Stimulated activated CD4-positive, alpha-beta T cell treated with anti-CD3 and anti-CD28 coated beads, Interleukin-2, amount 100 ng/mL, for 24 hours (primary cell): ENCODE data around the gene LMNTD2.

ENCODE experiments used
- DNase-seq, 2 donors: peaks; one replicate each; pipeline ENCODE4 v3.0.0-alpha.2; 2020

LMNTD2 gene

GRCh38 chr11:553083-553987 lies 7.2 kb downstream of the LMNTD2 start:
- DNase-seq, result no peak

GRCh38 chr11:551596-551995 lies 8.9 kb downstream of the LMNTD2 start:
- DNase-seq, result no peak

- no peak for DNase-seq
These were observed 9.4 kb downstream of the LMNTD2 start for GRCh38 chr11:551131-551530.

- DNase-seq, result no peak
These were observed 9.8 kb downstream of the LMNTD2 start for GRCh38 chr11:550746-551085.

DNA sequence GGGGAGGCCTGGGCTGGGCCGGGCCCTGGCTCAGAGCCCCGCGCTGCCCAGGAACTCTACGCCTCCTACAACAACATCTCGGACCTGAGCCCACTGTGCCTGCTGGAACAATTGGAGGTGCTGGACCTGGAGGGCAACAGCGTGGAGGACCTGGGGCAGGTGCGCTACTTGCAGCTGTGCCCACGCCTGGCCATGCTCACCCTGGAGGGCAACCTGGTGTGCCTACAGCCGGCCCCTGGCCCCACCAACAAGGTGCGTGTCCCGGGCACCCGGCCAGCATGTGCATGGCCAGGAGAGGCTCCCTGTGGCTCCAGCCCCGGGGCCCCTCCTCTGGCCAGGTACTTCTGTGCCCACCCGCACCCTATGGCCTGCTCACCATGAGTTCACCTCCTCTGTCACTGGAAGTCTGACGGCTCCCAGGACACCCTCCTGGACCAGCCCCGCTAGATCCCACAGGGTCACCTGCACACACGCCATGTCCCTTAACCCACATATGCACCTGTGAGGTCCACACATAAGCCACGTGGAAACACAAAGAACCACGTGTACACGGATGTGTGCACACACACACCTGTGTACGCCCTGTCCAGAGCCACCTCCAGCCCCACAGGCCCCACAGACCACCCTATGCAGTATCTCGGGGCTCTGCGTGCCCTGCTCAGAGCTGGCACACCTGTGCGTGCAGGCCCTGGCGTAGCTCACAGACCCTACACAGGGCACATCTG lies 10.4 kb downstream of the LMNTD2 start:
- no peak for DNase-seq

DNA sequence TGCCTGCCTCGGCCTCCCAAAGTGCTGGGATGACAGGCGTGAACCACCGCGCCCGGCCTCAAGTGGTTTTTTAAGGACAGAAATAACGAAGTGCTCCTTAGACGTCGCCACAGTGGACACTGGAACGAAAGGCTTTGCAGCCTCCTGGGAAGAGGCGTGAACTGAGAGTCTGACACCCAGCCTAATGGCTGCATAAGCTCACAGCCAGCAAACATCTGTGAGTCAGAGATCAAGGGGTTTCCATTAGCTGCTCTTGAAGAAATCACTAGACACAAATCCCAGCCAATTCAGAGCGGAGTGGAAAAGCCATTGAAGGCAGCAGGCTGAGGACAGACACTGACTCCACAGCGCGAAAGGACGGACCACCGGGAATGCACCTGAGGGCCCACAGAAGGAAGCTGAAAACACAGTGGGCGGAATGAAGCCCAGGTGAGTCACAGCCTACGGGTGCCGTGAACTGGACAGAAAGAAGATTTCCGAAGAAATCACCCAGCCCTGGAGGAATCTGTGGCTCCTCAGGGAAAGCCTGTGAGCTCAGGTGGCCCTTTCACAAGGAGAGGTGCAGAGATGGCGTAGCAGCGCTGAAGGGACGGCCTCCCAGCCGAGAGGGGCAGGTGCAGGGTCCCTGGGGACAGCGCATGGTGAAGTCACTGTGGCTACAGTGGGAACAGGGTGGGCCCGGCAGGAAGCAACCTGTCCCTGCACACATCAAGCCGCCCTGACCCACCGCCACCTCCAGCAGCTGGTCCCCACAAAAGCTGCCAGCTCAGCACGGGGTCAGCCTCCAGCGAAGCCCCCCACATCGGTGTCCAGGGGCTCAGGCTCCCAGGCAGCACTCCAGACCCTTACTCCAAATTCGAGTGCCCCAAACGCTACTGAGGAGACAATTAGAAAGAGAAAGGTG lies 11.6 kb downstream of the LMNTD2 start:
- DNase-seq, result no peak

DNA sequence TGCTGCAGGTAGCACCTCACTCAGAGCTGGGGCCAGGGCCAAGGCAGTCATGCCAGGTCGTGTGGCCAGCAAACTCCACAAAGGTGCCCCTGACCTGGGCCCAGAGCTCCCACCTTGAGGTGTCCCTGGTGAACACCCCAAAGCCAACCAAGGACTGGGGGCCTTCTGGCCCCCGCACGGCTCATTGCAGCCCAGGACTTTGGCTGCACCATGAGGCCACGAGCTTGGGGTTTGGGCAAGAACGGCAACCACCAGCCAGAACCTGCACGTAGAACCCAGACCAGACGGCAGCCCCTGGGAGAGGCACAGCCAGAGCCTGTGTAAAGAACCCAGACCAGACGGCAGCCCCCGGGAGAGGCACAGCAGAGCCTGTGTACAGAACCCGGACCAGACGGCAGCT lies 15.4 kb downstream of the LMNTD2 start:
- DNase-seq, result no peak

GRCh38 chr11:544817-545166 lies 15.7 kb downstream of the LMNTD2 start:
- DNase-seq, result no peak

DNA sequence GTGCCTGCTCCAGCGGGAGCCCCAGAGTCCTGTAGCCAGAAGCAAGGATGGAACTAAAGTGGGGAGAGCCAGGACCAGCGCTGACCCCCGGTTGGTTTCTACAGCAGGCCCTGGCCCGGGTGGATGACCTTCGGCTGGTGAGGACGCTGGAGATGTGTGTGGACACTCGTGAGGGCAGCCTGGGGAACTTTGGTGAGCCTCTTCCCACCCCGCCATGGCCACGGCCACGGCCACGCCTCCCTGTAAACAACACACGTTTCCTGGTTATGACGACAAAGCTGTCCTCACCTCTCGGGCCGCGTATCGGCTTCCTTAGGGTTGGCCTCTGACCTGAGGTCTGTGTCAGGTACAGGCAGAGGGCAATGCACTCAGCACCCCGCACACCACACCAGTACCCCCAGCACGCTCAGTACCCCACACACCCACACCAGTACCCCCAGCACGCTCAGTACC lies 19.1 kb downstream of the LMNTD2 start:
- no peak for DNase-seq

- DNase-seq, result no peak
These were observed 19.7 kb downstream of the LMNTD2 start for GRCh38 chr11:540583-541432.

- no peak for DNase-seq
These were observed 20.5 kb downstream of the LMNTD2 start for GRCh38 chr11:539971-540481.

DNA sequence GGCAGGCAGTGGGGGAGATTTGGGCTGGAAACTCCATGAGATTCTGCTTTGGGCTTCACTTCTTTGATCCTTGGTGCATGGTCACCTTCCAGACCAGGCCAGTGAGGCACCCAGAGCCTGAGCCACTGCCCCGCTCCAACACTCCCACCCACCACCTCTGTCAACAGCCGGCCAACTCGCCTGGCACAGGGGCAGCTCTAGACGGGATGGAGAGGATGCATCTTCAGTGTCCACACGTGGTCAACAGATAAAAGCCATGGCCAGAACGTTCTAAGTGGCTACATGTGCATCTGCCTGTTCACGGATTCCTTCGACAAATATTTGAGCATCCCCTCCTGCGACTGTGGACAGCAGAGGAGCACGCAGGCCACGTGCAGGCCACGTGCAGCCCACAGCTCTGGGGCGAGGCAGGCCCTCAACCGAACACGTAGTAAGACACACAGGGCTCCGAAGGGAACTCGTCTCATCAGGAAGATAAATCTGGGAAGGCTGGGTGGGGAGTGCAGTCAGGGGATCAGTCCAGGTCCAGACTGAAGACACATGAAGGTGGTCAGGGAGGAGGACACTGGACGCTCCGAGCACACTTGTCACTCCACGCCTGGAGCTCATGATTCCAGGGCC lies 22.0 kb downstream of the LMNTD2 start:
- DNase-seq, result peak in 1 of 2 donors; percentile 17

- peak in 1 of 2 donors; percentile 16 for DNase-seq
These were observed 22.7 kb downstream of the LMNTD2 start for GRCh38 chr11:537622-538430.

- DNase-seq, result peak; percentile 89 to 94
These were observed 23.5 kb downstream of the LMNTD2 start, which contains the start of gene LRRC56 for GRCh38 chr11:536841-537621. Gene LRRC56, plus strand, starts transcription at chr11:537527. Its CDS starts 3,158 bp downstream, at chr11:540685.

GRCh38 chr11:535519-536454 lies 24.8 kb downstream of the LMNTD2 start, which contains the start of gene HRAS:
Gene HRAS, minus strand, starts transcription at chr11:535576.
- DNase-seq, result peak; percentile 95 to 97

DNA sequence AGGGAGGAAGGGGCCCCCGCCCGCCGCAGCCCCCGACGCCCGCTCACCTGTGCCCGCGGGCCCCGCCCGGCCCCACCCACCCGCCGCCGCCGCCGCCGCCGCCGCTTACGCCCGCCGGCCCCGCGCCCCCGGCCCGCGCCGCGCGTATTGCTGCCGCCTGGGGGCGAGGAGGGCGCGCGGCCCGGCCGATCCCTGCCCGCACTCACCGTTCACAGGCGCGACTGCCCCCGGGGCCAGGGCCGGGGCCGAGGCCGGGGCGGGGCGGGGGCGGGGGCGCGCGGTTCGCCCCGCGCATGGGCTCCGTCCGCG lies 25.4 kb downstream of the LMNTD2 start:
- no peak for DNase-seq

DNA sequence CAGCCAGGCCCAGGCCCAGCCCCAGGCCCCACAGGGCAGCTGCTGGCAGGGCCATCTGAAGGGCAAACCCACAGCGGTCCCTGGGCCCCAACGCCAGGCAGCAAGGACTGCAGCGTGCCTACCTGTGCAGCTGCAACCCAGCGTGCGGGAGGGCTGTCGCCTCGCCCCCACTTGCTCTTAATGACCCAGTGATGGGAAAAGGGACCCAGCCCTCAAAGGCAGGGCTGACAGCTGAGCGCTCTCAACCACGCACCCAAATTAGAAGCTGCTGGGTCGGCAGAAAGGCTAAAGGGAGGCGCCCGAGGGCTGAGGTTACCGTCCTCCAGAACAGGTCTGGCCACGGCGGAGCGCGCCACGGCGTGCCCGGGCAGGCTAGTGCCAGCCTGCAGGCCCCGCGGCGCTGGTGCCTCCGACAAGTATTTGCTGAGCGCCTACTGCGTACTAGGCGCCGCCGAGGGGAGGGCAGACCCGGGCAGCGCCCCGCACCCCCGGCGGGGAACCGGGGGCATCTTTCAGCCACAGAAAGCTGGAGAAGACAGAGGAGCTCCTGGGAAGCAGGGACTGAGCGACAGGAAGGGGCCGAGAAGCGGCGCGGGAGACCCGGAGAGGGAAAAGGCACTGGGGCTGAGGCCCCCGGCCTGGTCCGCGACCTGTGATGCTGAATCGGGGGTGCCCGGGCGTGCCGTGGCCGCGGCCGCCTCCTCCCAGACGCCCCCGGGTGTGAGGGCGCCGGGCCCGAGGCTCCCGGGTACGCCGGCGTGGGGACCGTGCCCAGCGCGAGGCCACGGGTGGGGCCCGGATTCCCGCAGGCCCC lies 25.9 kb downstream of the LMNTD2 start:
- DNase-seq, result peak in 1 of 2 donors; percentile 48
